GM18511 (cell line): ENCODE data around the gene SELENOF.
A peak's percentile ranks its signal among the peaks of the same experiment; 100 is the strongest.

Experiments
- ATAC-seq: cut with Tn5 transposase; IDR thresholded peaks from one replicate; pipeline ENCODE4 v1.9.1; 2021; ENCODE audit warnings: mild to moderate bottlenecking, moderate library complexity; ENCODE audit not compliant: unreplicated experiment

SELENOF gene

GRCh38 chr1:86860424-86860823 is 53.5 kb downstream of the SELENOF start:
- no peak for ATAC-seq

GRCh38 chr1:86860020-86860419 is 53.9 kb downstream of the SELENOF start:
- ATAC-seq = no peak

- ATAC-seq = no peak
These were observed 55.2 kb downstream of the SELENOF start for GRCh38 chr1:86858524-86859261.

- no peak for ATAC-seq
These were observed 57.7 kb downstream of the SELENOF start for GRCh38 chr1:86856196-86856595.

GRCh38 chr1:86854352-86854751 is 59.6 kb downstream of the SELENOF start:
- ATAC-seq = no peak

- ATAC-seq = no peak
These were observed 61.0 kb downstream of the SELENOF start for GRCh38 chr1:86852782-86853408.

- ATAC-seq = no peak
These were observed 61.6 kb downstream of the SELENOF start for GRCh38 chr1:86852289-86852688.

GRCh38 chr1:86849756-86850155 is 64.2 kb downstream of the SELENOF start:
- no peak for ATAC-seq

- ATAC-seq = no peak
These were observed 65.3 kb downstream of the SELENOF start for GRCh38 chr1:86848654-86849053.

- ATAC-seq = no peak
These were observed 67.7 kb downstream of the SELENOF start for GRCh38 chr1:86846164-86846647.

- ATAC-seq = no peak
These were observed 68.4 kb downstream of the SELENOF start for GRCh38 chr1:86845514-86845913.

GRCh38 chr1:86841116-86841515 is 72.8 kb downstream of the SELENOF start:
- ATAC-seq = no peak

GRCh38 chr1:86833461-86834215 is 80.3 kb downstream of the SELENOF start:
- peak; percentile 90 for ATAC-seq

- no peak for ATAC-seq
These were observed 81.5 kb downstream of the SELENOF start for GRCh38 chr1:86832433-86832832.

- ATAC-seq = no peak
These were observed 84.6 kb downstream of the SELENOF start for GRCh38 chr1:86829321-86829720.

- no peak for ATAC-seq
These were observed 85.9 kb downstream of the SELENOF start for GRCh38 chr1:86828024-86828423.

- ATAC-seq = no peak
These were observed 87.1 kb downstream of the SELENOF start for GRCh38 chr1:86826856-86827255.

GRCh38 chr1:86825319-86825718 is 88.6 kb downstream of the SELENOF start:
- ATAC-seq = no peak

GRCh38 chr1:86823821-86824500 is 90.0 kb downstream of the SELENOF start:
- no peak for ATAC-seq

GRCh38 chr1:86823386-86823785 is 90.5 kb downstream of the SELENOF start:
- ATAC-seq = no peak

- ATAC-seq = no peak
These were observed 91.5 kb downstream of the SELENOF start for GRCh38 chr1:86822459-86822858.
